K562 (cell line): Measurements from ENCODE around the gene ACADVL. TPM values are rescaled to one million over a fixed set of nuclear protein-coding genes. Genes with fewer than 3 reads are reported as not detected.

Experiments
- ATAC-seq: fragments of 200-7000 bp; cut with Tn5 transposase; 3 replicates; pipeline ENCODE4 v1.9.1; 2020; ENCODE audit warnings: moderate library complexity
- BruUV-seq: library from RNA; stranded (reverse); fragments of 400-500 nt; replicated peaks from 2 replicates; lab custom pipeline; 2021; lab: Mats Ljungman, UMichigan
- CTCF ChIA-PET: fragments of 300-600 bp; formaldehyde crosslinking; extraction: SDS; loops from one replicate; lab custom pipeline; 2021; ENCODE audit warnings: low intra/inter-chr PET ratio; lab: Yijun Ruan, JAX
- POLR2A ChIA-PET: fragments of 300-600, 350-650 bp; sonication (Branson Sonifier 250); formaldehyde crosslinking; extraction: SDS; loops from one replicate; lab custom pipeline; 2021; ENCODE audit warnings: antibody characterized with exemption, inconsistent platforms; lab: Yijun Ruan, JAX
- DNase-seq, 4 experiments: peaks; one replicate each; pipeline versions ENCODE4 v3.0.0 to v3.0.0-alpha.2; 2011 to 2018; ENCODE audit warnings: low spot score in 3 of 4, mixed read lengths in 3 of 4; ENCODE audit errors: extremely low read depth in 1 of 4
- FAIRE-seq: peaks from 2 replicates; lab custom pipeline; 2011; peaks lifted over from hg19 to GRCh38; lab: Jason Lieb, UNC
- H2AFZ ChIP-seq: 2 replicates; pipeline ENCODE4 v1.6.0; 2011; ENCODE audit warnings: low read depth, low read length, control low read depth, inconsistent platforms
- H3K27ac ChIP-seq: fragments of 200-600 bp; 3 replicates; pipeline ENCODE4 v1.8.0; 2011; ENCODE audit warnings: low read depth, mild to moderate bottlenecking, control low read depth, inconsistent platforms, low read length, moderate library complexity, mixed read lengths; ENCODE audit errors: extremely low read depth
- H3K27me3 ChIP-seq, 2 experiments: fragments of 300-600 bp in 1 of 2; 2 replicates in 1 of 2; 3 replicates in 1 of 2; pipeline versions ENCODE4 v1.6.0 to v1.8.0; 2011; ENCODE audit warnings: inconsistent platforms in 2 of 2, low read length in 2 of 2, mild to moderate bottlenecking in 1 of 2, mixed read lengths in 1 of 2, moderate library complexity in 1 of 2; ENCODE audit not compliant: control insufficient read depth in 2 of 2, insufficient read depth in 2 of 2
- H3K36me3 ChIP-seq: fragments of 300-600 bp; 3 replicates; pipeline ENCODE4 v1.8.0; 2011; ENCODE audit warnings: mild to moderate bottlenecking, low read length, inconsistent platforms; ENCODE audit not compliant: control insufficient read depth, insufficient read depth
- H3K4me1 ChIP-seq, 2 experiments: fragments of 200-600 bp in 1 of 2; replicated peaks in 1 of 2; 2 replicates in 1 of 2; 3 replicates in 1 of 2; pipeline versions ENCODE4 v1.5.1 to v1.8.0; 2011; ENCODE audit warnings: inconsistent platforms in 2 of 2, low read length in 2 of 2, mild to moderate bottlenecking in 1 of 2, mixed read lengths in 1 of 2, moderate library complexity in 1 of 2; ENCODE audit not compliant: control insufficient read depth in 2 of 2, insufficient read depth in 2 of 2
- H3K4me2 ChIP-seq: 2 replicates; pipeline ENCODE4 v1.6.1; 2011; ENCODE audit warnings: low read length, control low read depth, inconsistent platforms, mixed read lengths; ENCODE audit not compliant: insufficient read depth
- H3K4me3 ChIP-seq: fragments of 200-600 bp; sonication (generic), shearing (Covaris generic); 2 replicates; pipeline ENCODE4 v1.5.1; 2016; ENCODE audit warnings: control low read depth, inconsistent platforms
- H3K79me2 ChIP-seq: fragments of 200-600 bp; 3 replicates; pipeline ENCODE4 v1.8.0; 2011; ENCODE audit warnings: low read length, inconsistent platforms; ENCODE audit not compliant: control insufficient read depth, insufficient read depth
- H3K9ac ChIP-seq, 2 experiments: 2 replicates each; pipeline versions ENCODE4 v1.6.0 to v1.6.1; 2011; ENCODE audit warnings: low read depth in 2 of 2, low read length in 2 of 2, control low read depth in 1 of 2, inconsistent platforms in 1 of 2, mild to moderate bottlenecking in 1 of 2, mixed read lengths in 1 of 2; ENCODE audit not compliant: insufficient read depth in 1 of 2
- H3K9me1 ChIP-seq: one replicate; pipeline ENCODE4 v1.6.0; 2011; ENCODE audit warnings: inconsistent platforms, mild to moderate bottlenecking, low read length, moderate library complexity; ENCODE audit not compliant: control insufficient read depth, insufficient read depth
- H3K9me3 ChIP-seq: replicated peaks from 2 replicates; pipeline ENCODE4 v1.5.1; 2011; ENCODE audit warnings: low read depth, low read length, inconsistent platforms; ENCODE audit not compliant: control insufficient read depth, insufficient read depth
- H4K20me1 ChIP-seq: replicated peaks from 2 replicates; pipeline ENCODE4 v1.6.1; 2011; ENCODE audit warnings: low read length, inconsistent platforms, mixed read lengths; ENCODE audit not compliant: control insufficient read depth, insufficient read depth
- CREBBP ChIP-seq: IDR thresholded peaks from one replicate; pipeline ENCODE4 v1.6.1; 2012; ENCODE audit warnings: low read depth, mild to moderate bottlenecking, control low read depth, inconsistent platforms, low read length
- HNRNPL ChIP-seq: fragments of 200-400 bp; formaldehyde crosslinking; IDR thresholded peaks from 2 replicates; pipeline ENCODE4 v1.6.1; 2017; ENCODE audit warnings: low read depth, mild to moderate bottlenecking, low read length
- OTX1 ChIP-seq: fragments of 450-650 bp; formaldehyde crosslinking; IDR thresholded peaks from 2 replicates; pipeline ENCODE4 v1.4.0; 2022; ENCODE audit warnings: mild to moderate bottlenecking
- PHB2 ChIP-seq: fragments of 450-650 bp; IDR thresholded peaks from 2 replicates; pipeline ENCODE4 v1.6.1; 2017; ENCODE audit warnings: low read depth
- SAFB2 ChIP-seq: fragments of 200-400 bp; formaldehyde crosslinking; IDR thresholded peaks from 2 replicates; pipeline ENCODE4 v1.6.1; 2018; ENCODE audit warnings: borderline replicate concordance, low read length, low read depth, moderate library complexity; ENCODE audit not compliant: severe bottlenecking
- SAP30 ChIP-seq: fragments of 200-600 bp; sonication (generic); IDR thresholded peaks from 2 replicates; pipeline ENCODE4 v1.6.1; 2012; ENCODE audit warnings: borderline replicate concordance, low read depth, mild to moderate bottlenecking, moderate library complexity, low read length, control low read depth, inconsistent platforms; ENCODE audit not compliant: insufficient read depth, poor library complexity, severe bottlenecking
- TBP ChIP-seq: optimal IDR thresholded peaks from 2 replicates; pipeline ENCODE3; 2011; ENCODE audit warnings: low read depth, low read length, improper control_type of control experiment
- ZNF134 ChIP-seq: fragments of 250-450 bp; sonication (Bioruptor Pico); conservative IDR thresholded peaks from 2 replicates; pipeline ENCODE4 v1.4.0; 2020
- ZNF224 ChIP-seq: sonication (generic); formaldehyde crosslinking; IDR thresholded peaks from 2 replicates; pipeline ENCODE4 v1.8.0; 2022; ENCODE audit warnings: mild to moderate bottlenecking, missing genetic modification reagents
- ZNF232 ChIP-seq: sonication (generic); formaldehyde crosslinking; IDR thresholded peaks from 2 replicates; pipeline ENCODE4 v1.8.0; 2022; ENCODE audit warnings: mild to moderate bottlenecking, missing genetic modification reagents
- ZNF354B ChIP-seq: fragments of 250-450 bp; sonication (Bioruptor Pico); IDR thresholded peaks from 2 replicates; pipeline ENCODE4 v1.4.0; 2020
- WGBS: fragments of 100-300 bp; shearing (Covaris generic); methylation state at CpG from one replicate; pipeline ENCODE4 v1.1.6; 2016; ENCODE audit warnings: low coverage, mixed read lengths; ENCODE audit not compliant: insufficient coverage; ENCODE audit errors: missing lambda C conversion rate; 5-methylcytosine and 5-hydroxymethylcytosine counted together
- in situ Hi-C: fragments of 300-500 bp; cut with MboI; formaldehyde crosslinking; loops from 4 replicates; pipeline ENCODE4 v1.15.0; 2018; ENCODE audit warnings: inconsistent platforms, mixed read lengths
- intact Hi-C: fragments of 100-400 bp; cut with micrococcal nuclease; formaldehyde crosslinking; loops from 2 replicates; pipeline ENCODE4 v1.14.2; 2022
- polyA plus RNA-seq, 8 experiments: library from polyadenylated mRNA; depleted of rRNA in 4 of 8; stranded (reverse) in 5 of 8; unstranded in 3 of 8; fragments of >200 nt; fragmentation: Nextera tagmentation in 2 of 8; fragmentation: Illumina TruSeq in 1 of 8; extraction: Ambion mirVana in 2 of 8; extraction: Trizol in 1 of 8; gene quantifications; 2 replicates each; pipeline versions ENCODE4 v1.2.1 to v1.2.3, GENCODE V29; 2011 to 2014; ENCODE audit warnings: inconsistent platforms in 1 of 8, missing spikeins in 1 of 8
- total RNA-seq, 7 experiments: library from RNA; depleted of rRNA in 6 of 7; stranded (reverse); fragments of >200 nt in 6 of 7; fragmentation: Illumina TruSeq in 2 of 7; extraction: Trizol in 2 of 7; gene quantifications; 2 replicates each; pipeline versions ENCODE4 v1.2.1 to v1.2.3, GENCODE V29; 2011 to 2021; ENCODE audit warnings: low replicate concordance in 1 of 7
- TF ChIP-seq, protein P1 (sequence below), 3 experiments: IDR thresholded peaks in 2 of 3; conservative IDR thresholded peaks in 1 of 3; 2 replicates each; pipeline ENCODE4 v1.5.1; 2011 to 2012; ENCODE audit warnings: low read length in 3 of 3, mild to moderate bottlenecking in 3 of 3, control low read depth in 2 of 3, improper control_type of control experiment in 1 of 3, inconsistent platforms in 1 of 3, low read depth in 1 of 3, mixed read lengths in 1 of 3, moderate library complexity in 1 of 3; ENCODE audit not compliant: insufficient read depth in 2 of 3
- TF ChIP-seq, protein P2 (sequence below): IDR thresholded peaks from 2 replicates; pipeline ENCODE4 v1.6.1; 2016; ENCODE audit warnings: missing genetic modification characterization, missing compliant biosample characterization
- TF ChIP-seq, protein P3 (sequence below): fragments of 250-450 bp; sonication (Bioruptor Pico); IDR thresholded peaks from 2 replicates; pipeline ENCODE4 v1.4.0; 2020; ENCODE audit warnings: mild to moderate bottlenecking, moderate library complexity, borderline replicate concordance
- TF ChIP-seq, protein P4 (sequence below): fragments of 450-650 bp; IDR thresholded peaks from 2 replicates; pipeline ENCODE4 v1.6.1; 2016; ENCODE audit warnings: antibody characterized with exemption

Gene ACADVL
- total and polyA plus RNA-seq, 9 of the 15 experiments (the other 6 are each of a cell fraction or from before 2014, with no cell fraction given) = 25.5 to 449 (median 214) TPM

DNA sequence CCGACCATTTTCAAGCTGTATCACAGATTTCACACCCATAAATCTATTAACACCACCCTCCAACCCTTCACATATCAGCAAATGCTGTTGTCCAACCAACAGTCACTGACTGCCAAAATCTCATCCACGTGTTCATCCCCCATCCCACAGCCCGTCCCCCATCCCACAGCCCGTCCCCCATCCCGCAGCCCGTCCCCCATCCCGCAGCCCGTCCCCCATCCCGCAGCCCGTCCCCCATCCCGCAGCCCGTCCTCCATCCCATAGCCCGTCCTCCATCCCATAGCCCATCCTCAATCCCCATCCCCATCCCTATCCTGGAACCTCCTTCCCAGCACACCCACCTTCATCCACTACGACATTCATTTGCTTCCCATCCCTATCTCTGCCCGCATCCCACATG is 14.2 kb upstream of the ACADVL start:
- no TSS peak for BruUV-seq
- Histone ChIP-seq H3K9me3 (no peaks in the 10 kb centered on the region), H3K36me3 (peaks cover 21% of the 10 kb centered on the region; the same call in 2 of the 3 replicates), H3K9me1 (no peaks in the 10 kb centered on the region), H3K4me2 (peak overlapping the region; percentile 76; the same call in 1 of the 2 replicates), H3K4me1 (peaks cover 7 to 32% of the 10 kb centered on the region in 2 experiments; a peak in 4 of 5 replicates), H3K4me3 (no peak overlapping the region), H3K9ac (peak overlapping the region in 1 of 2 experiments; percentile 66; a peak in 1 of 4 replicates), H3K27ac (no peak overlapping the region; the same call in 2 of the 3 replicates), H2AFZ (peak overlapping the region; percentile 87; the same call in 1 of the 2 replicates), H3K79me2 (no peaks in the 10 kb centered on the region), H3K27me3 (no peaks in the 10 kb centered on the region), H4K20me1 (peaks cover 3% of the 10 kb centered on the region; the same call in 1 of the 2 replicates)
- ChIA-PET CTCF (no interaction called here), POLR2A (no interaction called here)
- DNase-seq (no peak), ATAC-seq (no peak), FAIRE-seq (no peak)
- intact Hi-C loops (no loop called here), in situ Hi-C loops (no loop called here)
- WGBS = 52% methylated on average over 3 of the region's 15 CpGs
- TF ChIP-seq ZNF232 (CRISPR knock-in tag) (no peak), PHB2 (no peak), TBP (no peak), HNRNPL (no peak), SAFB2 (no peak), SAP30 (no peak), CREBBP (no peak), ZNF134 (CRISPR knock-in tag) (no peak), ZNF354B (CRISPR knock-in tag) (no peak), OTX1 (CRISPR knock-in tag) (no peak), ZNF224 (CRISPR knock-in tag) (no peak)
- TF ChIP-seq, protein P1, sequence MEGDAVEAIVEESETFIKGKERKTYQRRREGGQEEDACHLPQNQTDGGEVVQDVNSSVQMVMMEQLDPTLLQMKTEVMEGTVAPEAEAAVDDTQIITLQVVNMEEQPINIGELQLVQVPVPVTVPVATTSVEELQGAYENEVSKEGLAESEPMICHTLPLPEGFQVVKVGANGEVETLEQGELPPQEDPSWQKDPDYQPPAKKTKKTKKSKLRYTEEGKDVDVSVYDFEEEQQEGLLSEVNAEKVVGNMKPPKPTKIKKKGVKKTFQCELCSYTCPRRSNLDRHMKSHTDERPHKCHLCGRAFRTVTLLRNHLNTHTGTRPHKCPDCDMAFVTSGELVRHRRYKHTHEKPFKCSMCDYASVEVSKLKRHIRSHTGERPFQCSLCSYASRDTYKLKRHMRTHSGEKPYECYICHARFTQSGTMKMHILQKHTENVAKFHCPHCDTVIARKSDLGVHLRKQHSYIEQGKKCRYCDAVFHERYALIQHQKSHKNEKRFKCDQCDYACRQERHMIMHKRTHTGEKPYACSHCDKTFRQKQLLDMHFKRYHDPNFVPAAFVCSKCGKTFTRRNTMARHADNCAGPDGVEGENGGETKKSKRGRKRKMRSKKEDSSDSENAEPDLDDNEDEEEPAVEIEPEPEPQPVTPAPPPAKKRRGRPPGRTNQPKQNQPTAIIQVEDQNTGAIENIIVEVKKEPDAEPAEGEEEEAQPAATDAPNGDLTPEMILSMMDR (IDR thresholded peaks at IDR 0.05 in 2 of 3, conservative IDR thresholded peaks at IDR 0.05 in 1 of 3; ENCODE audit: insufficient read depth in 2 of 3, low read depth in 1 of 3, low read length in 3 of 3) = no peak
- TF ChIP-seq, protein P2, sequence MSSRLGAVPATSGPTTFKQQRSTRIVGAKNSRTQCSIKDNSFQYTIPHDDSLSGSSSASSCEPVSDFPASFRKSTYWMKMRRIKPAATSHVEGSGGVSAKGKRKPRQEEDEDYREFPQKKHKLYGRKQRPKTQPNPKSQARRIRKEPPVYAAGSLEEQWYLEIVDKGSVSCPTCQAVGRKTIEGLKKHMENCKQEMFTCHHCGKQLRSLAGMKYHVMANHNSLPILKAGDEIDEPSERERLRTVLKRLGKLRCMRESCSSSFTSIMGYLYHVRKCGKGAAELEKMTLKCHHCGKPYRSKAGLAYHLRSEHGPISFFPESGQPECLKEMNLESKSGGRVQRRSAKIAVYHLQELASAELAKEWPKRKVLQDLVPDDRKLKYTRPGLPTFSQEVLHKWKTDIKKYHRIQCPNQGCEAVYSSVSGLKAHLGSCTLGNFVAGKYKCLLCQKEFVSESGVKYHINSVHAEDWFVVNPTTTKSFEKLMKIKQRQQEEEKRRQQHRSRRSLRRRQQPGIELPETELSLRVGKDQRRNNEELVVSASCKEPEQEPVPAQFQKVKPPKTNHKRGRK (tag) = no peak
- TF ChIP-seq, protein P3, sequence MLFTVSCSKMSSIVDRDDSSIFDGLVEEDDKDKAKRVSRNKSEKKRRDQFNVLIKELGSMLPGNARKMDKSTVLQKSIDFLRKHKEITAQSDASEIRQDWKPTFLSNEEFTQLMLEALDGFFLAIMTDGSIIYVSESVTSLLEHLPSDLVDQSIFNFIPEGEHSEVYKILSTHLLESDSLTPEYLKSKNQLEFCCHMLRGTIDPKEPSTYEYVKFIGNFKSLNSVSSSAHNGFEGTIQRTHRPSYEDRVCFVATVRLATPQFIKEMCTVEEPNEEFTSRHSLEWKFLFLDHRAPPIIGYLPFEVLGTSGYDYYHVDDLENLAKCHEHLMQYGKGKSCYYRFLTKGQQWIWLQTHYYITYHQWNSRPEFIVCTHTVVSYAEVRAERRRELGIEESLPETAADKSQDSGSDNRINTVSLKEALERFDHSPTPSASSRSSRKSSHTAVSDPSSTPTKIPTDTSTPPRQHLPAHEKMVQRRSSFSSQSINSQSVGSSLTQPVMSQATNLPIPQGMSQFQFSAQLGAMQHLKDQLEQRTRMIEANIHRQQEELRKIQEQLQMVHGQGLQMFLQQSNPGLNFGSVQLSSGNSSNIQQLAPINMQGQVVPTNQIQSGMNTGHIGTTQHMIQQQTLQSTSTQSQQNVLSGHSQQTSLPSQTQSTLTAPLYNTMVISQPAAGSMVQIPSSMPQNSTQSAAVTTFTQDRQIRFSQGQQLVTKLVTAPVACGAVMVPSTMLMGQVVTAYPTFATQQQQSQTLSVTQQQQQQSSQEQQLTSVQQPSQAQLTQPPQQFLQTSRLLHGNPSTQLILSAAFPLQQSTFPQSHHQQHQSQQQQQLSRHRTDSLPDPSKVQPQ (CRISPR knock-in tag) = no peak
- TF ChIP-seq, protein P4, sequence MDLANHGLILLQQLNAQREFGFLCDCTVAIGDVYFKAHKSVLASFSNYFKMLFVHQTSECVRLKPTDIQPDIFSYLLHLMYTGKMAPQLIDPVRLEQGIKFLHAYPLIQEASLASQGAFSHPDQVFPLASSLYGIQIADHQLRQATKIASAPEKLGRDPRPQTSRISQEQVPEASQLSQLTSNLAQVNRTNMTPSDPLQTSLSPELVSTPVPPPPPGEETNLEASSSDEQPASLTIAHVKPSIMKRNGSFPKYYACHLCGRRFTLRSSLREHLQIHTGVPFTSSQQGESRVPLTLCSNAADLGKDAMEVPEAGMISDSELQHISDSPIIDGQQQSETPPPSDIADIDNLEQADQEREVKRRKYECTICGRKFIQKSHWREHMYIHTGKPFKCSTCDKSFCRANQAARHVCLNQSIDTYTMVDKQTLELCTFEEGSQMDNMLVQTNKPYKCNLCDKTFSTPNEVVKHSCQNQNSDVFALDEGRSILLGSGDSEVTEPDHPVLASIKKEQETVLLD = no peak
